IPS DF 19.7 (cell line): ENCODE measurements around the gene KCTD15.

Source experiments
- DNase-seq: peaks from one replicate; pipeline ENCODE4 v3.0.0-alpha.2; 2013; ENCODE audit warnings: low read depth, low spot score

The KCTD15 gene

DNA sequence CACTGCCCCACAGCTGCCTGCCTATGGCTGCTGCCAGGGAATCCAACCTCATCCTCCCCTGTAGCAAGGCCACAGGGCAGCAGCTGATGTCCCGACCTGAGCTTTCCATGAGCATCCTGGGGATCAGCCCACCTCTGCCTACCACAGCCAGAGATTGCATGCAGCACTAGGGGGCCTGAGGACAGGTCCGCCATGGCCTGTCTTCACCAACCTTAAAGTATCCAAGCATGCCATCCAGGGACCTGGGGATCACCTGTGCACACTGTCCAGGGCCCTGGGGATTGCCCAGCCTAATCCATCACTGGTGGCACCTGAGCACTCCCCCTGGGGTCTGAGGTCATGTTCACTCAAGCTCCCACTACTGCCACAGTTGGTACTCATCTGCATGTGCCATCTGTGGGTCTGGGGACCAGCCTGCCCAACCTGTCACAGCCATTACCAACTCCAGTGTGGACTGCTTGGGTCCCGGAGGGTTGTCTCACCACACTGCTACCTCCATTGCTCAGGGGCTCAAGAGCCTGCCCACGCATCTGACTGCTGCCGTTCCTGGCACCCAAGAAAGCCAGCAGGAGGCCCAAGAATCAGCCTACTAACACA is 53.0 kb downstream of the KCTD15 start:
- no peak for DNase-seq

DNA sequence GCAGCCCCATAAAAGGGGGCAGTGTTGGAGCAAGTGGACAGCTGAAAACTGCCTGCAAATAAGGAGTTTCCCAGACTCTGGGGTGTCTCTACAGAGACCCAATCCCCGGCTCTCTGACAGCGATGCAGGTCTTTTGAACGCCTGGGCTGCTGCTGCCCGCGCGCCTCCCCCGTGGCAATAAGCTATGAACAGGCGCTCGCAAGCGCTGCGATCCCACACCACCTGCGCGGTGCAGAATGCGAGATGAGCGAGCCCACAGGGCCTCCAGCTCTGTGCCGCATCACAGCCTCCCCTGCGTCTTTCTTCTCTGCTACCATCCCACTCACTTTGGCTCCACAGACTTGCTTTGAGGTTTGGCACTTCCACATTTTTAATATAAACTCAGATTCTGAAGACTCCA is 62.3 kb downstream of the KCTD15 start:
- no peak for DNase-seq

DNA sequence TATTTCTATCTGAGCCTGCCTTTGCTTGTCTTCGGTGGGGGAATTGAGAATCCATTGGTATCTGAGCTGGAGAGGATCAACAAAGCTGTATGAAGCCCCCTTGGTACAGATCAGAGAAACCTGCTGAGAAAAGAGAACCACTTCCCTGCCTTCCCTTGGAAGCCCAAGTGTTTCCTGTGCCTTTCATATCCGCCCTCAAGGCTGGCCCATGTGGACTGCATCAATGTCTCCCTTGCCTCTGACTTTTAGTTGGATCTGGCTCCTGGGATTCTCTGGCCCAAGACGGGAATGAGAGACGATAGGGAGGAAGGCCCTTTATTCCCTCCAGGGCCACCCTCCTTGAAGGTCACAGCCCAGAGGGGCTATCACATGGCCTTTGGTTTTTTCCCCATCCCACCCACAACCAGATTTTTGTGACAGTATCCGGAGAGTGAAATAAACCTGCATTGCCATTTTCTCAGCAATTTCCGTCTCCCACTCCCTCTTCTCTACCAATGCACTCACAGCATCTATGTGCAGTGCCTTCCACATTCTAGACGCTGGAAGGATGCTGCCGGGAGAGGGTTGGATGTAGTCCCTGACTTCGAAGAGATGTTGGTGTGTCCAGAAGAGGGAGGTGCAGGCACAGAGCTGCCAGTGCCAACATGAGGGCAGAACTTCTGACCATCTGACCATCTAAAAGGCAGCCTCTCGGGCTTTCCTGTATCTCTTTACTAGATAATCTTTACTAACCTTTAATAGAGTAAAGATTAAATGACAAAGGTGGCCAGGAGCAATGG is 63.8 kb downstream of the KCTD15 start:
- no peak for DNase-seq

DNA sequence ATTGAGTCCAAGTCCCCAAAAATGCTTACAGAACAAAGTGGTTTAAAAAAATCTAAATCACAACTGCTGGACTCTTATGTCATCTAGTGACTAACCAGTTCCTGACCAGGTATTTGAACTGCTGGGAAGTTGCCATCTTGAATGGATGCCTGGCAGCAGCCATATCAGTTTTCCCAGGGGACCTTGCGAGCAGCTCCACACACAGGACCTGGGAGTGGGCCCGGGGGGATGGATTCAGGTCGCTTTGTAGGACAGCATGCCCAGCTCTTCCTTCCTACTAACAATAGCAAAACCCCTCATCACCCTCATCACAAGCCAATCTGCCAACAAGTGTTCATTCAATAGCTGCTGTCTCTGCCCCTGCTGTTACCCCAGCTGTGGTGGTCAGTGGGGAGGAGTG is 65.3 kb downstream of the KCTD15 start:
- no peak for DNase-seq

DNA sequence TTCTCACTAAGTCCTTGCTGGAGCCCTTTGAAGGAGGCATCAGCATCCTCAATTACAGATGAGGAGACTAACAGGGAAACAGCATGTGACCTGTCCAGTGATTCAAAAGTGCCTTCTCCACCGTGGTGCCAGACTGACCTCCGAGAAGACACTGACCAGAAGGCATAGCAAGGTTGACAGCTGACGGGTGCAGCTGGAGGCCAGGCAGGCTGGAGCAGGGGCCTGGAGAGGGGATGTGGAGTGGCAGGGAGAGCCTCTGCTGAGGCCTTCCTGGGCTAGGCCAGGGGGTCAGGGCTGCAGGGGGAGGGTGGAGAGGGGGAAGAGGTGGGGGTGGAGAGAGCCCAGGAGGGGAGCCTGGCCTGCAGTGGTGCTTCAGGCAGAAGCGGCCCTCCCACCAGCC is 66.3 kb downstream of the KCTD15 start:
- DNase-seq = no peak

DNA sequence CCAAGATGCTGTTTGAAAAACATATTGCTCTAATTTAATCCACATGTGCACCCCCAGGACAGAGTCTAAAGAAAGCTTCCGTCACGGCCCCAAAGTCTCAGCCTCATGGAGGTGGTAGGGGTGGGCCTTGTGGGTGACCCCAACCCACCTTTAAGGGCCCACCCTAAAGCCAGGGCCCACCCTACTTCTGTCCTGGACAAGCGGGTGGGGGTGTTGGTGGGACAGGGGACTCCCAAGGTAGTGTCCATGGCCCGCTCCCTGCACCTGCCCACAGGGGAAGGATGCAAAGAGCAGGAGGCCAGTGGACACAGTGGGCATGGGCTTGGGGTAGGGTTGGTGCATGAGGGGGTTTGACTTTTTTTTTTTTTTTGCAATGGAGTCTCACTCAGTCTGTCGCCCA is 66.8 kb downstream of the KCTD15 start:
- no peak for DNase-seq

DNA sequence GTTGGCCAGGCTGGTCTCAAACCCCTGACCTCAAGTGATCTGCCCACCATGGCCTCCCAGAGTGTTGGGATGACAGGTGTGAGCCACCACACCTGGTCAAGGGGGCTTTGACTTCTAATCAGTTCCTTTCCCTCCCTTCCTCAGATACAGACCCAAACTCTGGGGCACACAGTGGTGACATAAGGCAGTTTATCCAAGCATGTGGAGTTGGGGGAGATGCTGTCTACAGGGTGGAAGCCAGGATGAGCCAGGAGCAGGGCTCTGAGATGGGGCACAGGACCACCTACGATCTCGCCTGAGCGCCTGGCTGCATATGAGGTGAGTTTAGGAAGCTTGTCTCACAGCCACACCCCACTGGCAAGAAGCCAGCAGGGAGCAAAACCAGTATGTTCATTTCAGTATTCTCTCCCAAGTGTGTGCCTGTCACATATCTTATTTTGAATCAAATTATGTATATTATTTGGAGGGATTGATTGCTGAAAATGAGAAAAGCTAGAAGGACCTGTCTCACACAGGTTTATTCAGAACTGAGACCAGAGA is 67.7 kb downstream of the KCTD15 start:
- no peak for DNase-seq

DNA sequence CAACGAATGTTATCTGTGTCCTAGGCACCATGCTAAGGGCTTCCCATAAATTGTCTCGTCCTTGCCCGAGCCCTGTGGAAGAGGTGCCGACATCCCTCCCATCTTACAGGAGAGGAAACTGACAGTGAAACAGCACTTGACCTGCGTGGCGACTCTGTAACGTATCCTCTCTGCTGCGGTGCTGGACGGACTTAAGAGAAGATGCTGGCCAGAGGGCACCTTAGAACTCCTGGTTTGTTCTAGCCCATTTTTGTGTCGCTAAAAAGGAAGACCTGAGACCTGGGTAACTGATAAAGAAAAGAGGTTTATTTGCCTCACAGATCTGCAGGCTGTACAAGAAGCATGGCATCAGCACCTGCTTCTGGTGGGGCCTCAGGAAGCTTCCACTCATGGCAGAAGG is 68.6 kb downstream of the KCTD15 start:
- no peak for DNase-seq
